ENCODE data around the gene DGCR8.

DNA sequence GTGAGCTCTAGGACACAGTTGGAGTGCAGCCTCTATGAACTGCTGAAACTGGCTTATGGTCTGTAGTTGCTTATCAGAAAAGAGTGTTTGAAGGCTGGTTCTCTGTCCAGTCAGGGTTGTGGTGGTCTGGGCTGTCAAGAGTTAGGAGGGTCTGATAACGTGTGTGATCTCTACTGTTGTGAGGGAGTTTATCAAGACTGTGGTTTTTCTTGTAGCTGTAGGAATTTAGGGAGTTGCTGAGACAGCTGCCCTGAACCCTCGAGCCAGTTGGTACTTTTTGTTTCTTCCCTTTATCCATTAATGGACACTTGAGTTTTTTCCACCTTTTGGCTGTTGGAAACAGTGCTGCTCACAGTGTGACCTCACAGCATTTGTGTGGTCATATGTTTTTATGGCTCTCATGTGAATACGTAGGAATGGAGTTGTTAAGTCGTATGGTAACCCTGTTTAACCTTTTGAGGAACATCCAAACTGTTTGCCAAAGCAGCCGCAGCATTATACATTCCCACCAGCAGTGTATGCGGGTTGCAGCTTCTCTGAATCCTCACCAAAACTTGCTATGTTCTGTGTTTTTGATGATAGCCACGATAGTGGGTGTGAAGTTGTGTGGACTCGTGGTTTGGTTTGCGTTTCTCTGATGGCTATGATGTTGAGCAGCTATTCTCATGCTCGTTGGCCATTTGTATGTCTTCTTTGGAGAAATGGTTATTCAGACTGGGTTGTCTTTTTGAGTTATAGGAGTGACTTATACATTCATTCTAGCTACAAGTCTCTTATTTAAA lies 20.9 kb upstream of the DGCR8 start:
- TF ChIP-seq POLR2AphosphoS5 (IDR thresholded peaks at IDR 0.05; ENCODE audit: borderline replicate concordance, low read depth, low read length) (no peak), EZH2 (IDR thresholded peaks at IDR 0.05) (no peak)
